ENCODE results near the gene SPOCK1.

Gene SPOCK1

DNA sequence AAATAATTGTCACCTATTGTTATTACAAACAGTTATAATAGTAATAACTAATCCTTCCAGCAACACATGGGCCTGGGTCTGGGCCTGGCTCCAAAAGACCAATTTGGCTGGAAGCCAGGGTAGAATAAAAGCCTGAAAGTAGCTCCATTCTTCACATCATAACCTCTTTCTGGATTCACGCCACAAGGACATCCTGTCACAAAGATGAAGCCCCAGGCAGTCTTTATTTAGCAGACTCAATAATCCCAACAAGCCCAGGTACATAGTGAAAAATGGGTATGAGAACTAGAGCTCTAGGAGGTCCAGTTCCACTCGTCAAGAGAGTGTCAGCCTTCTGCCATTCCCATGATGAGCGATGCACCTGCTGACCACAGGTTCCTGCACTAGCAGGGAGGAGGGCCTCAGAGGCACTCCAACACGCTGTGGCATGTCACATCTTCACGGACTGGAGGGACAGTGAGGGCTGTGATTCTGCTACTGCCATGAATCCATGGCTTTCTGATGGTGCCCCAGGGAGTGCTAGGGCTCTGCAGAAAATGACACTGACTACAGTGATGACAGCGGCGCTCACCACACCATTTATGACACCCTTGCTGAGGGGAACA is 124.9 kb downstream of the SPOCK1 start:
- Histone ChIP-seq H3K9me3 (ENCODE audit: control insufficient read depth, low read length) (no peaks in the 10 kb centered on the region), H3K27ac (ENCODE audit: insufficient read depth, low read length, poor library complexity, severe bottlenecking) (no peak overlapping the region), H3K4me3 (ENCODE audit: insufficient read depth, low read depth, low read length, poor library complexity, severe bottlenecking) (no peak overlapping the region), H3K27me3 (replicated peaks; ENCODE audit: control insufficient read depth, insufficient read depth, low read length, poor library complexity, severe bottlenecking) (no peaks in the 10 kb centered on the region), H3K36me3 (ENCODE audit: control insufficient read depth, insufficient read depth, low read length) (no peaks in the 10 kb centered on the region), H3K4me1 (ENCODE audit: control insufficient read depth, insufficient read depth, low read length, poor library complexity, severe bottlenecking) (no peaks in the 10 kb centered on the region)
- no peak for DNase-seq

GRCh38 chr5:137372773-137373160 is 126.4 kb downstream of the SPOCK1 start:
- no peak overlapping the region for H3K27ac ChIP-seq (ENCODE audit: insufficient read depth, low read length, poor library complexity, severe bottlenecking)
- DNase-seq = no peak
- H3K27me3 ChIP-seq (replicated peaks; ENCODE audit: control insufficient read depth, insufficient read depth, low read length, poor library complexity, severe bottlenecking) = no peaks in the 10 kb centered on the region
- H3K4me1 ChIP-seq (ENCODE audit: control insufficient read depth, insufficient read depth, low read length, poor library complexity, severe bottlenecking) = no peaks in the 10 kb centered on the region
- H3K9me3 ChIP-seq (ENCODE audit: control insufficient read depth, low read length) = no peaks in the 10 kb centered on the region
- no peaks in the 10 kb centered on the region for H3K36me3 ChIP-seq (ENCODE audit: control insufficient read depth, insufficient read depth, low read length)
- H3K4me3 ChIP-seq (ENCODE audit: insufficient read depth, low read depth, low read length, poor library complexity, severe bottlenecking) = no peak overlapping the region

DNA sequence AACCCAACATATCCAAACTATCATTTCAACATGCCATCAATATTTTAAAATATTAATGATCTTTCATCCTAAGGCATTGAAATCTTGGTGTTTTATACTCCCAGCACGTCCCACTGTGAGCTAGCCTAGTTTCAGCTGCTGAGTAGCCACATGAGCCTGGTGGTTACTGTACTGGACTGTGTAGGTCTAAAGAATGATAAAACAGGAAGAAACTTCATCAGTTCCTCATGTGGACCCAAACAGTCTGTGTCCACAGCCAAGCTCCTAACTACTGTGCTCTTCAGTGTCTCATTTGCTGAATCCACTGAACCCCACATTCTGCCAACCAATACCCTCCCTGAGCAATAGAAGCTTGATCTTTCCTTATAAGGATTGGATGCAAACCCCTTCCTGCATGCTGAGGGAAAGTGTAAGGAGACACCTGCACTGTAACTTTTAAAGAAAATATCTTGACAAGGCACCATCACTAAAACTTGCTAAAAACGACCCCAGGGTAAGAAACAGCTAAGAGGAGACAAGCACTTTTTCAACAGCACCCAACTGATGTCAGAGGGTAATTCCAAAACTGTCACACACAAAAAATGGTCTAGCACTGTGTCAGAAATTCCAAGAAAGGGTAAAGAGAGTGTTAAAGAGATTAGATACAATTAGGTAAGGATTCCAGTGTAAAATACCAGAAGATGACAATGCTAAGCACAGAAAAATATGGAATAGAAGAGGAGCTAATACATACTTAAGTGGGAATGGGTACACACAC is 126.9 kb downstream of the SPOCK1 start:
- Histone ChIP-seq H3K4me1 (ENCODE audit: control insufficient read depth, insufficient read depth, low read length, poor library complexity, severe bottlenecking) (no peaks in the 10 kb centered on the region), H3K9me3 (ENCODE audit: control insufficient read depth, low read length) (no peaks in the 10 kb centered on the region), H3K27ac (ENCODE audit: insufficient read depth, low read length, poor library complexity, severe bottlenecking) (no peak overlapping the region), H3K27me3 (replicated peaks; ENCODE audit: control insufficient read depth, insufficient read depth, low read length, poor library complexity, severe bottlenecking) (no peaks in the 10 kb centered on the region), H3K4me3 (ENCODE audit: insufficient read depth, low read depth, low read length, poor library complexity, severe bottlenecking) (no peak overlapping the region), H3K36me3 (ENCODE audit: control insufficient read depth, insufficient read depth, low read length) (no peaks in the 10 kb centered on the region)
- no peak for DNase-seq

DNA sequence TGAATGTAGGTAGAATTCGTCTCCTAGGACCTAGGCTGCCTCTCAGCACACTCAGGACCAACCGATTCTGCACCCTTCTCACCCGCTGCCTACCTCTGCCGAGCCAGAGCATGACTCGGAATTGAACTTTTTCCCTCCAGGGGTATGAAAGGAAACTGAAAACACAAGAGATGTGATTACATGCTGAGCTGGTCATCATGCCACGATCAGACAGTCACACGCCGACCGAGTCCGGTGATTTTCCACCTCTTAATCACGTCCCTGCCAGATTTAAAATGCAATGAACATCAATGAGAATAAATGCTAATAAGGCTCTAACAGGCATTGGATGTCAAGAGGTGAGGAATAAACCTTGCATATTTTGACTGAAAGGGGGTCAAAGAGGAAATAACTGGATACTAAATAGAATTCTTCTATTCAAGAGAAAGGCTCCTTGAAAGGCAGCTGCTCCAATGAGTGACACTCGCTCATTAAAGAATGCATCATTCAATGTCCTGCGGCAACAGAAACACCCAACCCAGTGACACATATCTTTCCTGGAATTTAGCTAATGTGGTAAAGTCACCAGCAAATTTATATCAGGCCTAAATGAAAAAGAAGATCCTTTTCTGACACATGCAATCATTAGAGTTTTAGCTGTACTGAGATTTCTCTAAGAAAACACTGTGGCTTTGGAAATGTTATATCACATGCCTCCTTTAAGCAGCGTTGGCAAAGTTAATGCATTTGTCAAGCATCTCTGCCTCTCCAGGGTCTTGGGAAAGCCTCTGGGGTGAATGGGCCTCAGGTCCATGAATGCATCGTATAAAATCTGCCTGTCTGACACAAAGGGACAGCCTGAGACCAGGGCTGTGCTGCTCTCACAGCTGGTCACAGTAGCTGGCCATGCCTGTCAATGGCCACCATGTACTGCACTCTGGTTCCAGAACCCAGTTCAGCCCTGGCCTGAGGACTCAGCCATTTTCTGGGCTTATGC is 128.7 kb downstream of the SPOCK1 start:
- Histone ChIP-seq H3K4me3 (ENCODE audit: insufficient read depth, low read depth, low read length, poor library complexity, severe bottlenecking) (no peak overlapping the region), H3K27ac (ENCODE audit: insufficient read depth, low read length, poor library complexity, severe bottlenecking) (no peak overlapping the region), H3K4me1 (ENCODE audit: control insufficient read depth, insufficient read depth, low read length, poor library complexity, severe bottlenecking) (no peaks in the 10 kb centered on the region), H3K9me3 (ENCODE audit: control insufficient read depth, low read length) (no peaks in the 10 kb centered on the region), H3K36me3 (ENCODE audit: control insufficient read depth, insufficient read depth, low read length) (no peaks in the 10 kb centered on the region), H3K27me3 (replicated peaks; ENCODE audit: control insufficient read depth, insufficient read depth, low read length, poor library complexity, severe bottlenecking) (no peaks in the 10 kb centered on the region)
- no peak for DNase-seq

GRCh38 chr5:137368651-137369050 is 130.5 kb downstream of the SPOCK1 start:
- Histone ChIP-seq H3K9me3 (ENCODE audit: control insufficient read depth, low read length) (no peaks in the 10 kb centered on the region), H3K27ac (ENCODE audit: insufficient read depth, low read length, poor library complexity, severe bottlenecking) (no peak overlapping the region), H3K4me1 (ENCODE audit: control insufficient read depth, insufficient read depth, low read length, poor library complexity, severe bottlenecking) (no peaks in the 10 kb centered on the region), H3K4me3 (ENCODE audit: insufficient read depth, low read depth, low read length, poor library complexity, severe bottlenecking) (no peak overlapping the region), H3K36me3 (ENCODE audit: control insufficient read depth, insufficient read depth, low read length) (no peaks in the 10 kb centered on the region), H3K27me3 (replicated peaks; ENCODE audit: control insufficient read depth, insufficient read depth, low read length, poor library complexity, severe bottlenecking) (no peaks in the 10 kb centered on the region)
- no peak for DNase-seq

DNA sequence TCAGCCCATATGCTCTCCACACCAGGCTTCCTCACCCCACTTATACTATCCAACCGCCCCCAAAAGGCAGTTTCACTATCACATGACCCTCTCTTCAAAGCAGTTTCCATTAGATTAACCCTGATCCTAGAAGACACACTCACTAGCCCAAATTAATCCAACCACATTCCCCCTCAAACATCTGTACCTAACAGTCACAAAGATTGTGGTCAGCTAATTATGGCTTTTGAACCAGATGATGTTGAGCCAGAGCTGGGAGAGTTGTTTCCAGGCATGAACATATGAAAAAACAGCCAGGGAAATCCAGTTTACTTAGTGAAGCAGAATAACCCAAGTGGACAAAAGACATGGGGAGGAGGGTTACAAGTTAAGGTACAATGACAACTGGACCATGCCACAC is 131.2 kb downstream of the SPOCK1 start:
- Histone ChIP-seq H3K27me3 (replicated peaks; ENCODE audit: control insufficient read depth, insufficient read depth, low read length, poor library complexity, severe bottlenecking) (no peaks in the 10 kb centered on the region), H3K27ac (ENCODE audit: insufficient read depth, low read length, poor library complexity, severe bottlenecking) (no peak overlapping the region), H3K9me3 (ENCODE audit: control insufficient read depth, low read length) (no peaks in the 10 kb centered on the region), H3K4me3 (ENCODE audit: insufficient read depth, low read depth, low read length, poor library complexity, severe bottlenecking) (no peak overlapping the region), H3K36me3 (ENCODE audit: control insufficient read depth, insufficient read depth, low read length) (no peaks in the 10 kb centered on the region), H3K4me1 (ENCODE audit: control insufficient read depth, insufficient read depth, low read length, poor library complexity, severe bottlenecking) (no peaks in the 10 kb centered on the region)
- no peak for DNase-seq

- no peaks in the 10 kb centered on the region for H3K27me3 ChIP-seq (replicated peaks; ENCODE audit: control insufficient read depth, insufficient read depth, low read length, poor library complexity, severe bottlenecking)
- no peaks in the 10 kb centered on the region for H3K36me3 ChIP-seq (ENCODE audit: control insufficient read depth, insufficient read depth, low read length)
- no peaks in the 10 kb centered on the region for H3K4me1 ChIP-seq (ENCODE audit: control insufficient read depth, insufficient read depth, low read length, poor library complexity, severe bottlenecking)
- no peak for DNase-seq
- H3K27ac ChIP-seq (ENCODE audit: insufficient read depth, low read length, poor library complexity, severe bottlenecking) = no peak overlapping the region
- no peak overlapping the region for H3K4me3 ChIP-seq (ENCODE audit: insufficient read depth, low read depth, low read length, poor library complexity, severe bottlenecking)
- no peaks in the 10 kb centered on the region for H3K9me3 ChIP-seq (ENCODE audit: control insufficient read depth, low read length)
These were observed 132.6 kb downstream of the SPOCK1 start for GRCh38 chr5:137366526-137366925.

GRCh38 chr5:137365126-137365865 is 133.8 kb downstream of the SPOCK1 start:
- H3K36me3 ChIP-seq (ENCODE audit: control insufficient read depth, insufficient read depth, low read length) = no peaks in the 10 kb centered on the region
- DNase-seq = no peak
- H3K27ac ChIP-seq (ENCODE audit: insufficient read depth, low read length, poor library complexity, severe bottlenecking) = no peak overlapping the region
- no peaks in the 10 kb centered on the region for H3K27me3 ChIP-seq (replicated peaks; ENCODE audit: control insufficient read depth, insufficient read depth, low read length, poor library complexity, severe bottlenecking)
- H3K9me3 ChIP-seq (ENCODE audit: control insufficient read depth, low read length) = no peaks in the 10 kb centered on the region
- no peaks in the 10 kb centered on the region for H3K4me1 ChIP-seq (ENCODE audit: control insufficient read depth, insufficient read depth, low read length, poor library complexity, severe bottlenecking)
- H3K4me3 ChIP-seq (ENCODE audit: insufficient read depth, low read depth, low read length, poor library complexity, severe bottlenecking) = no peak overlapping the region

GRCh38 chr5:137361280-137361679 is 137.8 kb downstream of the SPOCK1 start:
- Histone ChIP-seq H3K36me3 (ENCODE audit: control insufficient read depth, insufficient read depth, low read length) (no peaks in the 10 kb centered on the region), H3K4me1 (ENCODE audit: control insufficient read depth, insufficient read depth, low read length, poor library complexity, severe bottlenecking) (no peaks in the 10 kb centered on the region), H3K27ac (ENCODE audit: insufficient read depth, low read length, poor library complexity, severe bottlenecking) (no peak overlapping the region), H3K4me3 (ENCODE audit: insufficient read depth, low read depth, low read length, poor library complexity, severe bottlenecking) (no peak overlapping the region), H3K9me3 (ENCODE audit: control insufficient read depth, low read length) (no peaks in the 10 kb centered on the region), H3K27me3 (replicated peaks; ENCODE audit: control insufficient read depth, insufficient read depth, low read length, poor library complexity, severe bottlenecking) (no peaks in the 10 kb centered on the region)
- no peak for DNase-seq
